ENCODE measurements around the gene MKI67.

DNA sequence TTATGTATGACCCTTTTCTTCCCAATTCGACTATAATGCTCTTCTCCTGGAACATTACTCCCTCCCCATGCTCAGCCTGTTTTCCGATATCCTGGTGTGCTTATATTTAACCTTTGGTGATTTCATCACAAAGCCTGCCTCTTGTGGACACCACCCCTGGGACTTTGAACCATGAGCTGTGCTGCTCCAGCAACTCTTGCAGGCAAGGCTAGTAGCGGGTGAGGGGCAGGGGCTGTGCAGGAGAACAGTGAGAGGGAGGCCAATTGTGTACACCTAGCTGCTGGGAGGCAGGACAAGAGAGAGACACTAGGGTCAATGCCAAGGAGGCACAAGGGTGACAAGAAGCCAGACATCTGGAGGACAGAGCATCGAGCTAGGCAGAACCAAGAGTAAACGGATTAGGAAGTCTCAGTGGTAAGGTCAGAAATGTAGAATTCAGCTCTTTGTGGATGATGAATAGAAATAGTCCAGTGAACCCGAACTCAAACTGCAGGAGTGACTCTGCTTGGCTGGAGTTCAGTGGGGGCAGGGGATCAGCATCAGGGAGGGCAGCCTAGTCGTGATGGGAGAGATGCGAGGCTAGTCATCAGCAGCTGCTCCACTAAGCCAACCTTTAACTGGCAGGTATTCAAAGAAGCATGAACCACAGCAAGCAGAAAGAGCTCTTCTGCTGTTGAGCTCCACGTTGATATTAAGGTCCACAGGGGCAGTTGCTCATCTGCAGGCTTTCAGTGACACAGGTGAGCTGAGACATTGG lies 31.0 kb upstream of the MKI67 start:
- TF ChIP-seq POLR2AphosphoS5 (IDR thresholded peaks at IDR 0.05; ENCODE audit: low read depth, low read length) (no peak), POLR2A (IDR thresholded peaks at IDR 0.05; ENCODE audit: low read depth, low read length) (no peak), TAF1 (IDR thresholded peaks at IDR 0.05; ENCODE audit: borderline replicate concordance, low read depth, low read length) (no peak)
